Breast epithelium (tissue), 4 donors: Measurements from ENCODE around the gene C6orf89. TPM values are rescaled to one million over a fixed set of nuclear protein-coding genes. Genes with fewer than 3 reads are reported as not detected.
A peak's percentile ranks its signal among the peaks of the same experiment; 100 is the strongest.

Source experiments
- DNase-seq, 2 donors: peaks; one replicate each; pipeline ENCODE4 v3.0.0-alpha.2; 2019; ENCODE audit warnings: low spot score in 2 of 2
- H3K27ac ChIP-seq, 2 donors: fragments of 200-600 bp; sonication (generic) in 1 of 2; one replicate each; pipeline ENCODE4 v1.5.1; 2016 to 2019; ENCODE audit warnings: mild to moderate bottlenecking in 1 of 2
- H3K27me3 ChIP-seq, 2 donors: fragments of 200-600 bp; sonication (generic) in 1 of 2; one replicate each; pipeline versions ENCODE4 v1.5.1 to v1.6.0; 2017 to 2019; ENCODE audit warnings: control low read depth in 1 of 2, mild to moderate bottlenecking in 1 of 2
- H3K36me3 ChIP-seq: fragments of 200-600 bp; one replicate; pipeline ENCODE4 v1.5.1; 2019
- H3K4me1 ChIP-seq, 2 donors: fragments of 200-600 bp; sonication (generic); one replicate each; pipeline ENCODE4 v1.5.1; 2016 to 2019; ENCODE audit warnings: control low read depth in 1 of 2
- H3K4me3 ChIP-seq, 3 donors: fragments of 200-600 bp; sonication (generic); 1 replicate in 2 of 3; 2 replicates in 1 of 3; pipeline ENCODE4 v1.5.1; 2016 to 2019; ENCODE audit warnings: mild to moderate bottlenecking in 3 of 3, moderate library complexity in 2 of 3
- H3K9me3 ChIP-seq, 2 donors: fragments of 200-600 bp; sonication (generic) in 1 of 2; one replicate each; pipeline ENCODE4 v1.5.1; 2016 to 2019; ENCODE audit warnings: control low read depth in 1 of 2
- CTCF ChIP-seq, 3 donors: fragments of 450-650 bp; IDR thresholded peaks; one replicate each; pipeline ENCODE4 v1.5.1; 2016 to 2017; ENCODE audit warnings: antibody characterized with exemption in 3 of 3, mild to moderate bottlenecking in 3 of 3, moderate library complexity in 3 of 3
- POLR2A ChIP-seq: fragments of 450-650 bp; IDR thresholded peaks from one replicate; pipeline ENCODE4 v1.6.1; 2016; ENCODE audit warnings: antibody characterized with exemption, mild to moderate bottlenecking, moderate library complexity
- POLR2AphosphoS5 ChIP-seq, 3 donors: sonication (generic); formaldehyde crosslinking; IDR thresholded peaks; one replicate each; pipeline ENCODE4 v1.6.1; 2017; ENCODE audit warnings: antibody characterized with exemption in 3 of 3
- intact Hi-C: fragments of 100-400 bp; cut with DNase I; formaldehyde crosslinking; loops from one replicate; pipeline ENCODE4 v1.15.1; 2023; ENCODE audit warnings: low total_unique reads
- total RNA-seq, 3 donors: library from RNA; depleted of rRNA; stranded (reverse); fragments of >200 nt; gene quantifications; one replicate each; pipeline ENCODE4 v1.1.0, GENCODE V29; 2016

C6orf89 gene
- total RNA-seq, 3 donors from 2014 or later, result 32.8 to 58.7 (median 45.4) TPM

- H3K27ac ChIP-seq, result no peak overlapping the region
- no peaks in the 10 kb centered on the region for H3K27me3 ChIP-seq
- no peak for DNase-seq
- TF ChIP-seq CTCF (IDR thresholded peaks at IDR 0.05) (no peak), POLR2A (no peak), POLR2AphosphoS5 (IDR thresholded peaks at IDR 0.05) (no peak)
- H3K4me3 ChIP-seq, result no peak overlapping the region
- H3K4me1 ChIP-seq, result no peaks in the 10 kb centered on the region
- intact Hi-C loops, result no loop called here
- no peaks in the 10 kb centered on the region for H3K9me3 ChIP-seq
- no peaks in the 10 kb centered on the region for H3K36me3 ChIP-seq
Observed at GRCh38 chr6:36953931-36954261, 68.1 kb downstream of the C6orf89 start.

DNA sequence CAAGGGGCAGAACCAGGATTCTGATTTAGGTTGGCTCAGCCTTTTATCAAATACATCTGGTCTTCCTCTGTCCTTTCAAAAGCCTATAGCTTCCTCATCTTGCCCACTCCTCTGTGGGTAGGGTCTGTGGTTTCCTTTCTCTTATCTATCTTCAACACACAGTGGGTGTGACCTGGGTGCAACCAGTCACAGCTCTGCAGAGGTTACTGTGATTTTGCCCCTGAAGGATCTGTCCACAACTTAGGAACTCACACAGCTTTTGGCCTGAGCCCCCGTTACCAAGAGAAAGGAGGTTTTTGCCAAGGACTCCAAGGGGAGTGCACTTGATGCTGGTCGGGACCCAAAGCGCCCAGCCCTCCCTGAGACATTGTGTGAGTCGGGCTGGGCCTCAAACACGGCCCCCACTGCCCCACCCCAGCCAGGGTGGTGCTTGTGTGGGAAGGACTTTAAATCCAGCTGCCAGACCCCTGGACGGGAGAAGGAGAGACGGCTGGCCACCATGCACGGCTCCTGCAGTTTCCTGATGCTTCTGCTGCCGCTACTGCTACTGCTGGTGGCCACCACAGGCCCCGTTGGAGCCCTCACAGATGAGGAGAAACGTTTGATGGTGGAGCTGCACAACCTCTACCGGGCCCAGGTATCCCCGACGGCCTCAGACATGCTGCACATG lies 68.6 kb downstream of the C6orf89 start, which contains the start of gene PI16:
PI16 (plus strand) TSS at position 477 of the 670 bp plus-strand sequence; CDS start at position 500, 23 bp downstream.
- TF ChIP-seq CTCF (IDR thresholded peaks at IDR 0.05) (no peak), POLR2A (no peak), POLR2AphosphoS5 (IDR thresholded peaks at IDR 0.05) (no peak)
- no peak for DNase-seq
- H3K27ac ChIP-seq, result peak within 1 kb of the TSS in 1 of 2 donors; percentile 28
- H3K36me3 ChIP-seq, result no peaks in the 10 kb centered on the region
- H3K4me1 ChIP-seq, result no peaks in the 10 kb centered on the region
- H3K27me3 ChIP-seq, result no peaks in the 10 kb centered on the region
- intact Hi-C loops, result no loop called here
- H3K9me3 ChIP-seq, result no peaks in the 10 kb centered on the region
- H3K4me3 ChIP-seq, result no peak within 1 kb of the TSS

DNA sequence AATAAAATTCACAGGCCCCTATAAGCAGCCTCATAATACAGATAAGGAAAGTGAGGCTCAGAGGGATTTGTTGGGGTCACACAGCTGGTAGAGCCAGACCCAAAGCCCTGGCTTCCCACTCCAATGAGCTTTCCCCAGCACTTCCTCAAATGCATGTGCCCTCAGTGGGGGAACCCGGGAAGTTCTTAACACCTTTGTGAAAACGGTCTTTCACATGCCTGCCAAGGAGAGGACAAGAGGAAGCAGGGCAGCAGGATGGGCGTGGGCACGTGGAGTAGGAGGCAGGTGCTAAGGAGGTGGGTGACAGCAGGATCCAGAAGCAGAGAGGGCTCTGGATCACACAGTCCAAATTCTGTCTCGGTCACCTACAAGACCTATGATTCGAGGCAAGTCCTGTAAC lies 69.4 kb downstream of the C6orf89 start:
- no peak for DNase-seq
- Histone ChIP-seq H3K27ac (peak overlapping the region in 1 of 2 donors; percentile 28), H3K27me3 (no peaks in the 10 kb centered on the region), H3K9me3 (no peaks in the 10 kb centered on the region), H3K36me3 (no peaks in the 10 kb centered on the region), H3K4me3 (no peak overlapping the region), H3K4me1 (peaks cover 0 to under 1% of the 10 kb centered on the region in 2 donors)
- no peak for TF ChIP-seq POLR2AphosphoS5 (IDR thresholded peaks at IDR 0.05)
- TF ChIP-seq POLR2A, result no peak
- TF ChIP-seq CTCF (IDR thresholded peaks at IDR 0.05), result no peak
- intact Hi-C loops, result no loop called here

- no peaks in the 10 kb centered on the region for H3K27me3 ChIP-seq
- no peak for TF ChIP-seq CTCF (IDR thresholded peaks at IDR 0.05)
- TF ChIP-seq POLR2AphosphoS5 (IDR thresholded peaks at IDR 0.05), result no peak
- no peak for TF ChIP-seq POLR2A
- intact Hi-C loops, result no loop called here
- no peaks in the 10 kb centered on the region for H3K9me3 ChIP-seq
- DNase-seq, result peak in 1 of 2 donors; percentile 40
- H3K27ac ChIP-seq, result peak overlapping the region in 1 of 2 donors; percentile 39
- H3K4me1 ChIP-seq, result peaks cover 0 to 8% of the 10 kb centered on the region in 2 donors
- no peak overlapping the region for H3K4me3 ChIP-seq
- H3K36me3 ChIP-seq, result no peaks in the 10 kb centered on the region
Observed at GRCh38 chr6:36955671-36956445, 70.1 kb downstream of the C6orf89 start.

DNA sequence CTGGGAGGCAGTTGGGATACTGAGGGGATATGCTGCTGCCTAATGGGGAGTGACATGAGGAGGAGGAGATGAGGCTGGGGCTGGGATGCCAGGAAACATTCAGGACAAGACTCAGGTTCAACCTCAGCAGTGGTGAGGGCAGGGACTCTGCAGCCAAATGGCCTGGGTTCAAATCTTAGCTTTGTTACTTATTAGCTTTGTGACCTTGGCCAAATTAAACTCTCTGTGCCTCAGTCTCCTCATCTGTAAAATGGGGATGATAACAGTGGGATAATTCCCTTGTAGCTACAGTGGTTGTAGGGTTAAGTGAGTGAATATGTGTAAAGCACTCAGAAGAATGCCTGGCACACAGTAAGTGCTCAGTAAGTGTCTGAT lies 70.7 kb downstream of the C6orf89 start:
- TF ChIP-seq POLR2AphosphoS5 (IDR thresholded peaks at IDR 0.05), result no peak
- no peak overlapping the region for H3K4me3 ChIP-seq
- H3K9me3 ChIP-seq, result no peaks in the 10 kb centered on the region
- no peaks in the 10 kb centered on the region for H3K36me3 ChIP-seq
- no peaks in the 10 kb centered on the region for H3K27me3 ChIP-seq
- peak overlapping the region in 1 of 2 donors; percentile 39 for H3K27ac ChIP-seq
- DNase-seq, result no peak
- intact Hi-C loops, result no loop called here
- peaks cover 0 to 8% of the 10 kb centered on the region in 2 donors for H3K4me1 ChIP-seq
